ENCODE data around the gene CA4.

Gene CA4

DNA sequence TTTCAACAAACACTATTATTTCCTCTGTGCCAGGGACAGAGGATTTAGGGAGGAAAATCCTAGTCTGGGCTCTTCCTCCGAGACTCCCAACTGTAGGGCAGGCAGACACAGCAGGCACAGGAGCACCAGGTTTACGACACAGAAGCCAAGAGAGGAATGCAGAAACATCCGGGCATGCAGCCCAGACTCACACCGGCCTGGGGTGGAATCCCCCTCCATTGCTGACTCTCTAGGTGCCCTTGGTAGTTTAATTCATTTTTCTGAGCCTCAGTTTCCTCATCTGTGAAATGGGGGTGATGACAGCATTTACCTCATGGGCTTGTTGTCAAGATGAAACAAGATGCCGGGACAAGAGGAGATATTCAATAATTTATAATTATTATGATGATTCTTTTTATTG is 14.9 kb downstream of the CA4 start:
- no peak for DNase-seq (ENCODE audit: low spot score)
- in situ Hi-C loops (cut with MboI; ENCODE audit: low sequenced_read_pairs, unreplicated experiment), result no loop called here
- TF ChIP-seq, protein P1, sequence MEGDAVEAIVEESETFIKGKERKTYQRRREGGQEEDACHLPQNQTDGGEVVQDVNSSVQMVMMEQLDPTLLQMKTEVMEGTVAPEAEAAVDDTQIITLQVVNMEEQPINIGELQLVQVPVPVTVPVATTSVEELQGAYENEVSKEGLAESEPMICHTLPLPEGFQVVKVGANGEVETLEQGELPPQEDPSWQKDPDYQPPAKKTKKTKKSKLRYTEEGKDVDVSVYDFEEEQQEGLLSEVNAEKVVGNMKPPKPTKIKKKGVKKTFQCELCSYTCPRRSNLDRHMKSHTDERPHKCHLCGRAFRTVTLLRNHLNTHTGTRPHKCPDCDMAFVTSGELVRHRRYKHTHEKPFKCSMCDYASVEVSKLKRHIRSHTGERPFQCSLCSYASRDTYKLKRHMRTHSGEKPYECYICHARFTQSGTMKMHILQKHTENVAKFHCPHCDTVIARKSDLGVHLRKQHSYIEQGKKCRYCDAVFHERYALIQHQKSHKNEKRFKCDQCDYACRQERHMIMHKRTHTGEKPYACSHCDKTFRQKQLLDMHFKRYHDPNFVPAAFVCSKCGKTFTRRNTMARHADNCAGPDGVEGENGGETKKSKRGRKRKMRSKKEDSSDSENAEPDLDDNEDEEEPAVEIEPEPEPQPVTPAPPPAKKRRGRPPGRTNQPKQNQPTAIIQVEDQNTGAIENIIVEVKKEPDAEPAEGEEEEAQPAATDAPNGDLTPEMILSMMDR (IDR thresholded peaks at IDR 0.05; ENCODE audit: borderline replicate concordance, control extremely low read depth, extremely low read depth, insufficient read depth, missing control alignments), result no peak

DNA sequence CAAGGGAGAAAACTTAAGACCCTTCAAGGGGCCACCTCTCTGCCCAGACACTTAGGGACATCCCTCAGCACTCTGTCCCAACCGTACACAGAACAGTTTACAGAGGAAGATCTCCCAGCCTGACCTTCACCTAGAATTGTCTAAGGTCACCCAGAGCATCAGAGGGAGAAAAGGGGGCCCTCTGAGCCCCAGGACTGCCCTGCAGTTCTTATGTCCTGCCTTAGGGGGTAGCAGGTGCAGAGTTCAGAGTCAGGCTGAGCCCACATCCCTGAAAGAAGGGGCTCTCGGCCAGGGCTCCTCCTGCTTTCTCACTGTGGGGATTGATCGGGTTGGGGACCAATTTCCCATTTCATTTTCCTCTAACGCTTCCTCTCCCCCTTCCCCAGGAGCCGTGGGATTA is 15.4 kb downstream of the CA4 start:
- TF ChIP-seq, protein P1 (IDR thresholded peaks at IDR 0.05; ENCODE audit: borderline replicate concordance, control extremely low read depth, extremely low read depth, insufficient read depth, missing control alignments), result no peak
- DNase-seq (ENCODE audit: low spot score), result peak; percentile 9
- in situ Hi-C loops (cut with MboI; ENCODE audit: low sequenced_read_pairs, unreplicated experiment), result no loop called here

DNA sequence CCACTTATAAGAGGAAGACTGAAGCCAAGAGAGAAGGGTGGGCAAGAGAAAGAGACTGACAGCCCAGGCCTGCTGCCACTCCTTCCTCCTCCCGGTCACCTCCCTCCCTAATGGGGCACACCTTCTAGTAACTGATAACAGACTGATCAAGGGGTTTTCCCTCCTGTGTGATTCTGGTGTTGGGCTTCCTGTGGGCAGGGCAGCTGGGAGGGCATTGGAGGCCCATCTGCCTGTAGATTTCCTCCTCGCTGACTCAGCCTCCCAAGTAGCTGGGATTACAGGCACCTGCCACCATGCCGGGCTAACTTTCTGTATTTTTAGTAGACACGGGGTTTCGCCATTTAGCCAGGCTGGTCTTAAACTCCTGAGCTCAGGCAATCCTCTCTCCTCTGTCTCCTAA is 16.2 kb downstream of the CA4 start:
- DNase-seq (ENCODE audit: low spot score), result peak; percentile 18
- in situ Hi-C loops (cut with MboI; ENCODE audit: low sequenced_read_pairs, unreplicated experiment), result no loop called here
- TF ChIP-seq, protein P1 (IDR thresholded peaks at IDR 0.05; ENCODE audit: borderline replicate concordance, control extremely low read depth, extremely low read depth, insufficient read depth, missing control alignments), result no peak

DNA sequence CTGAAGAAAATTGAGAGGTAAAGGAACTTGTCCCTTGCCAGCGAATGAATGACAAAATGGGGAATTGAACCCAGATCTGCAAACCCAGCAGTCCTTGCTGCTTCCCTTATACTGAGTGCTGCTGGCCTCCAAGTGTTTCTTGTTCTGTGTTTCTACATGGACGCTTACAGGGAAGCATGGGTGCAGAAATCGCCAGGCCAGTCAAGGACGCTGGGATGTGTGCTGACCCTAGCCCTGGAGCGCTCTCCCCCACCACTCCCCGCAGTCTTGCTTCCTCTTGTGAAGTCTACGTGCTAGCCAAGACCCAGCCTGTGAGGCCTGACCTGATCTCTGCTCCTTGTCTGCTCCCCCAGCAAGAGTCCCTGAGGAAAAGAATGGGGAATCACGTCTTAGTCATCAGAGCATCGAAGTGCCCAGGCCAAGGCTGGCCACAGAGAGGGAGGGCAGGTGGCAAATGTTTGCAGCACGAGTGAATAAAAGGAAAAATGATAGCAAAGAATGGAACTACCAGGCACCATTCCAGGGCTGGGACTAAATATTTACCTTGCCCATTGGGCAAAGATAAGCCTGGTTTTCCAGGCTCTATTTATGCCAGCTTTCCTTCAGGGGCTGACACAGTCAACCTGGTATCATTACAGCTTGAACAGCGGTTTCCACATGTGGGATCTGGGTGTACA is 17.4 kb downstream of the CA4 start:
- in situ Hi-C loops (cut with MboI; ENCODE audit: low sequenced_read_pairs, unreplicated experiment), result no loop called here
- TF ChIP-seq, protein P1 (IDR thresholded peaks at IDR 0.05; ENCODE audit: borderline replicate concordance, control extremely low read depth, extremely low read depth, insufficient read depth, missing control alignments), result no peak
- no peak for DNase-seq (ENCODE audit: low spot score)

DNA sequence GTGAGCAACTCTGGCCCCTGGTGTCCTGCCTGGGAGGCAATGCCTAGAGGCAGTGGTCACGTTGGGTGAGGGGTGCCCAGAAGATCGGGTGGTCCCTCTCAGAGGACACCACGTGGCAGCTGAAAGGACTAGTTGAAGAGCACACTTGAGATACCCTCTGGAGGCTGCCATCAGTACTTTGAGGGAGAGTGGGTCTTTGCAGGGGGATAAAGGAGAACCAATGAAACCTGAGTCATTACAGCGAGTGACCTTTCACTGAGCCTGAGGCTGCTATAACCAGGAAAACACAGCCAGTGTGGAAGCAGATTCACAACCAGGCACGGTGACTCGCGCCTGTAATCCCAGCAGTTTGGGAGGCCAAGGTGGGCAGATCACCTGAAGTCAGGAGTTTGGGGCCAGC is 18.9 kb downstream of the CA4 start:
- DNase-seq (ENCODE audit: low spot score), result no peak
- TF ChIP-seq, protein P1 (IDR thresholded peaks at IDR 0.05; ENCODE audit: borderline replicate concordance, control extremely low read depth, extremely low read depth, insufficient read depth, missing control alignments), result no peak
- in situ Hi-C loops (cut with MboI; ENCODE audit: low sequenced_read_pairs, unreplicated experiment), result no loop called here

DNA sequence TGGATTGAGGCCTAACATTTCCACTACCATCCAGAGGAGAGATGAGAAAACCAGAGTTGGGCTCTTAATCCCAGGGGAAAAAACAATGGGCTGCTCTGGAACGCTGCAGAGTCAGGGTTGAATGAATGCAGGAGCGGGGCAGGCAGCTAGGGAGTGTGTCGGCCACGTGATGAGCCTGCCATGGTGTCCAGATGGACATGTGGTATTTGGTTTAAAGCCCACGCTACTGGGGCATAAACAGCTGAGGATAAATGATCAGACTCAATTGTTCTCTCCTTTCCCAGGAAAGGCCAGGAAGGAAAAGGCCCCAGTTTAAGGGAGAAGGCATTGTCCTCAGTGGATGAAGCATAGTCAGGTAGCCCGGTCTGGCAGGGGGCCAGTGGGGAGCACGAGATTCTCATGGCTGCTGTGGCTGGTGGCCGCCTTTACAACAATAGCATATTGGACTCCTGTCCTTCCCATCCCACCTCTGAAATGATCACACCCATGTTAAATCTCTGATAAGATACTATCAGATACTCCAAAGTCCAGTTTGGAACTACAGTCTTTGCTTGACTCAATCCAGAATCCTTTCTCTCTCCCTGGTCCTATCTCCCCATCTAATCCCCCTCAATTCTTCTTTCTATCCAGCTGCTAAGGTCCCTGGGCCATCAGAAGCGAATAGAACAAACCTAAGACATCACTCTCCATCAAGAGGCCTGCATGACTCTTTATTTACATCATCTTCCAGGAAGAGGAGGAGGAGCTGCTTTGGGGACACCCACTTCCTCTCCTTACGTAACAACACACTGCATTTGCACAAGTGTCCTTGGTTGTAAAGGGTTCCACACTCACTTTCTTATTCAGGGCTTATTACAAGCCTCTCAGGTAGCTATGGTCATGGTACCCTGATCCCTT is 20.4 kb downstream of the CA4 start:
- in situ Hi-C loops (cut with MboI; ENCODE audit: low sequenced_read_pairs, unreplicated experiment), result no loop called here
- no peak for DNase-seq (ENCODE audit: low spot score)
- TF ChIP-seq, protein P1 (IDR thresholded peaks at IDR 0.05; ENCODE audit: borderline replicate concordance, control extremely low read depth, extremely low read depth, insufficient read depth, missing control alignments), result no peak

Measured in GM13976 (cell line).